Hepatocyte (in vitro differentiated cells): Measurements from ENCODE around the gene KCNQ1. TPM values are rescaled to one million over a fixed set of nuclear protein-coding genes. Genes with fewer than 3 reads are reported as not detected.

ENCODE experiments used
- DNase-seq: peaks from one replicate; pipeline ENCODE4 v3.0.0-alpha.2; 2016; ENCODE audit warnings: low spot score
- H2AFZ ChIP-seq: fragments of 200-600 bp; sonication (generic); 2 replicates; pipeline ENCODE4 v1.6.0; 2016; ENCODE audit warnings: antibody characterized with exemption, mild to moderate bottlenecking
- H3K27ac ChIP-seq: fragments of 200-600 bp; sonication (generic); 2 replicates; pipeline ENCODE4 v1.5.1; 2016; ENCODE audit warnings: mild to moderate bottlenecking
- H3K27me3 ChIP-seq: fragments of 200-600 bp; sonication (generic); 2 replicates; pipeline ENCODE4 v1.6.1; 2016
- H3K36me3 ChIP-seq: fragments of 200-600 bp; sonication (generic); replicated peaks from 2 replicates; pipeline ENCODE4 v1.5.1; 2016; ENCODE audit warnings: low read depth; ENCODE audit not compliant: insufficient read depth
- H3K4me1 ChIP-seq: fragments of 200-600 bp; sonication (generic); 2 replicates; pipeline ENCODE4 v1.5.1; 2016; ENCODE audit warnings: mild to moderate bottlenecking, moderate library complexity; ENCODE audit not compliant: insufficient read depth
- H3K4me2 ChIP-seq: fragments of 200-600 bp; sonication (generic); 2 replicates; pipeline ENCODE4 v1.6.0; 2016
- H3K4me3 ChIP-seq: fragments of 200-600 bp; sonication (generic); 2 replicates; pipeline ENCODE4 v1.5.1; 2016; ENCODE audit warnings: mild to moderate bottlenecking
- H3K79me2 ChIP-seq: fragments of 200-600 bp; sonication (generic); 2 replicates; pipeline ENCODE4 v1.6.0; 2017; ENCODE audit warnings: mild to moderate bottlenecking
- H3K9me2 ChIP-seq: fragments of 200-600 bp; sonication (generic); replicated peaks from 2 replicates; pipeline ENCODE4 v1.6.0; 2017; ENCODE audit warnings: mild to moderate bottlenecking; ENCODE audit not compliant: insufficient read depth
- H3K9me3 ChIP-seq: fragments of 200-600 bp; sonication (generic); 2 replicates; pipeline ENCODE4 v1.5.1; 2016; ENCODE audit warnings: low read depth, mild to moderate bottlenecking
- H4K20me1 ChIP-seq: fragments of 200-600 bp; sonication (generic); 2 replicates; pipeline ENCODE4 v1.6.0; 2016; ENCODE audit warnings: mild to moderate bottlenecking; ENCODE audit not compliant: insufficient read depth, poor library complexity, severe bottlenecking
- EZH2 ChIP-seq: fragments of 200-600 bp; sonication (generic); IDR thresholded peaks from 2 replicates; pipeline ENCODE4 v1.6.1; 2016; ENCODE audit warnings: antibody characterized with exemption, mild to moderate bottlenecking, borderline replicate concordance
- EZH2phosphoT487 ChIP-seq: fragments of 200-600 bp; sonication (generic); IDR thresholded peaks from one replicate; pipeline ENCODE4 v1.6.1; 2018; ENCODE audit warnings: antibody characterized with exemption, mild to moderate bottlenecking, low read depth, moderate library complexity; ENCODE audit not compliant: unreplicated experiment, severe bottlenecking
- WGBS: methylation state at CpG from one replicate; pipeline ENCODE4 v1.1.6; 2016; ENCODE audit warnings: low lambda C conversion rate; ENCODE audit errors: missing lambda C conversion rate; 5-methylcytosine and 5-hydroxymethylcytosine counted together
- polyA plus RNA-seq: library from polyadenylated mRNA; unstranded; fragments of >200 nt; fragmentation: Nextera tagmentation; extraction: Ambion mirVana; gene quantifications from 2 replicates; pipeline ENCODE4 v1.2.1, GENCODE V29; 2016
- total RNA-seq: library from RNA; depleted of rRNA; stranded (reverse); fragments of >200 nt; gene quantifications from 2 replicates; pipeline ENCODE4 v1.2.3, GENCODE V29; 2014
- TF ChIP-seq, protein P1 (sequence below): fragments of 200-600 bp; sonication (generic); IDR thresholded peaks from 2 replicates; pipeline ENCODE4 v1.5.1; 2016; ENCODE audit warnings: antibody characterized with exemption, mild to moderate bottlenecking; ENCODE audit not compliant: poor library complexity

Gene KCNQ1
- total and polyA plus RNA-seq, 2 experiments from 2014 or later, result 1.8 to 6.4 TPM

- TF ChIP-seq EZH2phosphoT487, result no peak
- TF ChIP-seq, protein P1, sequence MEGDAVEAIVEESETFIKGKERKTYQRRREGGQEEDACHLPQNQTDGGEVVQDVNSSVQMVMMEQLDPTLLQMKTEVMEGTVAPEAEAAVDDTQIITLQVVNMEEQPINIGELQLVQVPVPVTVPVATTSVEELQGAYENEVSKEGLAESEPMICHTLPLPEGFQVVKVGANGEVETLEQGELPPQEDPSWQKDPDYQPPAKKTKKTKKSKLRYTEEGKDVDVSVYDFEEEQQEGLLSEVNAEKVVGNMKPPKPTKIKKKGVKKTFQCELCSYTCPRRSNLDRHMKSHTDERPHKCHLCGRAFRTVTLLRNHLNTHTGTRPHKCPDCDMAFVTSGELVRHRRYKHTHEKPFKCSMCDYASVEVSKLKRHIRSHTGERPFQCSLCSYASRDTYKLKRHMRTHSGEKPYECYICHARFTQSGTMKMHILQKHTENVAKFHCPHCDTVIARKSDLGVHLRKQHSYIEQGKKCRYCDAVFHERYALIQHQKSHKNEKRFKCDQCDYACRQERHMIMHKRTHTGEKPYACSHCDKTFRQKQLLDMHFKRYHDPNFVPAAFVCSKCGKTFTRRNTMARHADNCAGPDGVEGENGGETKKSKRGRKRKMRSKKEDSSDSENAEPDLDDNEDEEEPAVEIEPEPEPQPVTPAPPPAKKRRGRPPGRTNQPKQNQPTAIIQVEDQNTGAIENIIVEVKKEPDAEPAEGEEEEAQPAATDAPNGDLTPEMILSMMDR, result no peak
- TF ChIP-seq EZH2, result no peak
- H3K36me3 ChIP-seq, result no peaks in the 10 kb centered on the region
- no peaks in the 10 kb centered on the region for H3K27me3 ChIP-seq
- peak; percentile 86 for DNase-seq
- WGBS, result 67% methylated on average over 7 of the region's 7 CpGs
- no peaks in the 10 kb centered on the region for H3K9me2 ChIP-seq
- H2AFZ ChIP-seq, result no peak overlapping the region
- peaks cover 20% of the 10 kb centered on the region for H3K4me1 ChIP-seq
- no peak overlapping the region for H3K4me3 ChIP-seq
- peak overlapping the region; percentile 71 for H3K27ac ChIP-seq
- no peaks in the 10 kb centered on the region for H3K9me3 ChIP-seq
- no peak overlapping the region for H3K4me2 ChIP-seq
- no peaks in the 10 kb centered on the region for H3K79me2 ChIP-seq
- H4K20me1 ChIP-seq, result no peaks in the 10 kb centered on the region
Measured at GRCh38 chr11:2860636-2861035, 415.8 kb downstream of the KCNQ1 start.

GRCh38 chr11:2862395-2863275, 417.8 kb downstream of the KCNQ1 start:
- Histone ChIP-seq H3K27ac (no peak overlapping the region), H3K79me2 (no peaks in the 10 kb centered on the region), H2AFZ (peak overlapping the region; percentile 71), H3K9me3 (no peaks in the 10 kb centered on the region), H4K20me1 (no peaks in the 10 kb centered on the region), H3K9me2 (no peaks in the 10 kb centered on the region), H3K4me3 (no peak overlapping the region), H3K4me1 (peaks cover 20% of the 10 kb centered on the region), H3K4me2 (peak overlapping the region; percentile 86), H3K27me3 (no peaks in the 10 kb centered on the region), H3K36me3 (no peaks in the 10 kb centered on the region)
- no peak for DNase-seq
- TF ChIP-seq EZH2phosphoT487 (no peak), EZH2 (no peak)
- TF ChIP-seq, protein P1, result no peak
- 16% methylated on average over 29 of the region's 96 CpGs for whole genome bisulfite sequencing

GRCh38 chr11:2863276-2863618, 418.4 kb downstream of the KCNQ1 start:
- DNase-seq, result no peak
- Histone ChIP-seq H3K4me3 (no peak overlapping the region), H4K20me1 (no peaks in the 10 kb centered on the region), H3K9me3 (no peaks in the 10 kb centered on the region), H3K36me3 (no peaks in the 10 kb centered on the region), H3K27ac (no peak overlapping the region), H3K79me2 (no peaks in the 10 kb centered on the region), H3K27me3 (peaks cover 5% of the 10 kb centered on the region), H2AFZ (peak overlapping the region; percentile 71), H3K9me2 (no peaks in the 10 kb centered on the region), H3K4me2 (peak overlapping the region; percentile 86), H3K4me1 (peaks cover 23% of the 10 kb centered on the region)
- 82% methylated on average over 13 of the region's 13 CpGs for WGBS
- TF ChIP-seq EZH2phosphoT487, result no peak
- TF ChIP-seq EZH2, result peak; percentile 34
- TF ChIP-seq, protein P1, result no peak
